Spleen (tissue), 11 donors: ENCODE measurements around the gene MED8. TPM values are rescaled to one million over a fixed set of nuclear protein-coding genes. Genes with fewer than 3 reads are reported as not detected.

Experiments
- DNase-seq: peaks from one replicate; pipeline ENCODE4 v3.0.0-alpha.2; 2020
- H3K27ac ChIP-seq, 8 donors: fragments of 200-600 bp; sonication (generic) in 7 of 8; 1 replicate in 4 of 8; 2 replicates in 4 of 8; pipeline versions ENCODE4 v1.5.0 to v1.8.0; 2016 to 2021; ENCODE audit warnings: inconsistent platforms in 4 of 8, mild to moderate bottlenecking in 4 of 8, moderate library complexity in 1 of 8
- H3K27me3 ChIP-seq, 7 donors: fragments of 200-600 bp; sonication (generic) in 6 of 7; replicated peaks in 1 of 7; 1 replicate in 4 of 7; 2 replicates in 3 of 7; pipeline versions ENCODE4 v1.5.0 to v1.8.0; 2016 to 2021; ENCODE audit warnings: inconsistent platforms in 3 of 7, mild to moderate bottlenecking in 1 of 7
- H3K36me3 ChIP-seq, 6 donors: fragments of 200-600 bp; sonication (generic) in 5 of 6; 1 replicate in 4 of 6; 2 replicates in 2 of 6; pipeline versions ENCODE4 v1.5.0 to v1.8.0; 2016 to 2021; ENCODE audit warnings: inconsistent platforms in 2 of 6
- H3K4me1 ChIP-seq, 6 donors: fragments of 200-600 bp; sonication (generic) in 5 of 6; 1 replicate in 3 of 6; 2 replicates in 3 of 6; pipeline versions ENCODE4 v1.5.0 to v1.8.0; 2016 to 2021; ENCODE audit warnings: inconsistent platforms in 3 of 6
- H3K4me3 ChIP-seq, 8 donors: fragments of 200-600 bp; sonication (generic) in 7 of 8; 1 replicate in 4 of 8; 2 replicates in 4 of 8; pipeline versions ENCODE4 v1.5.0 to v1.8.0; 2016 to 2021; ENCODE audit warnings: inconsistent platforms in 4 of 8, mild to moderate bottlenecking in 4 of 8, moderate library complexity in 2 of 8
- H3K9me3 ChIP-seq, 8 donors: fragments of 200-600 bp; sonication (generic) in 7 of 8; 1 replicate in 4 of 8; 2 replicates in 4 of 8; pipeline versions ENCODE4 v1.5.0 to v1.8.0; 2016 to 2021; ENCODE audit warnings: inconsistent platforms in 4 of 8
- CTCF ChIP-seq, 11 experiments: fragments of 200-600 bp in 7 of 11; fragments of 450-650 bp in 4 of 11; sonication (generic) in 4 of 11; IDR thresholded peaks in 8 of 11; conservative IDR thresholded peaks in 3 of 11; 1 replicate in 7 of 11; 2 replicates in 4 of 11; pipeline versions ENCODE4 v1.4.0 to v1.8.0; 2016 to 2021; ENCODE audit warnings: antibody characterized with exemption in 11 of 11, inconsistent platforms in 4 of 11, mild to moderate bottlenecking in 1 of 11
- POLR2A ChIP-seq, 3 donors: fragments of 450-650 bp; IDR thresholded peaks; one replicate each; pipeline ENCODE4 v1.5.1; 2017; ENCODE audit warnings: antibody characterized with exemption in 3 of 3, mild to moderate bottlenecking in 1 of 3
- POLR2AphosphoS5 ChIP-seq, 3 donors: sonication (generic); formaldehyde crosslinking; IDR thresholded peaks; one replicate each; pipeline ENCODE4 v1.5.1; 2017; ENCODE audit warnings: antibody characterized with exemption in 3 of 3
- WGBS, 5 donors: extraction: QIAGEN DNeasy Blood & Tissue Kit in 3 of 5; methylation state at CpG; one replicate each; pipeline versions ENCODE4 v1.1.5 to v1.1.7; 2013 to 2018; 5-methylcytosine and 5-hydroxymethylcytosine counted together
- intact Hi-C: fragments of 100-400 bp; cut with DNase I; formaldehyde crosslinking; loops from one replicate; pipeline ENCODE4 v1.15.0; 2023; ENCODE audit warnings: low total_unique reads
- polyA plus RNA-seq, 3 donors: library from polyadenylated mRNA; stranded (reverse); fragments of 200-250 nt; gene quantifications; one replicate each; pipeline ENCODE4 v1.2.1, GENCODE V29; 2013
- total RNA-seq, 7 donors: library from RNA; depleted of rRNA in 3 of 7; stranded (reverse); fragments of >200 nt in 3 of 7; fragmentation: NEBNext Ultra II Directional in 4 of 7; extraction: Animal tissue kit (Norgen Biotek cat#: 25700) in 4 of 7; gene quantifications; one replicate each; pipeline versions ENCODE4 v1.1.0 to v1.2.1, GENCODE V29; 2016 to 2021
- donor health status: healthy with polysubstance abuse.
- donor health status: DM: no; HTN: no; CAD: no; lungs with moderate emphysema.
- donor health status: DM: no; HTN: no; CAD: no.
- donor health status: Bipolar disorder and iron deficiency.
- donor health status: healthy.
- donor health status: DM: no; HTN: no; CAD: no.
- donor health status: DM: yes; HTN: yes; CAD: no.

Gene MED8
- total and polyA plus RNA-seq, 10 donors: 18.3 to 38.3 (median 28.2) TPM

- intact Hi-C loops: no loop called here
- H3K27ac ChIP-seq: no peak overlapping the region
- no peaks in the 10 kb centered on the region for H3K4me1 ChIP-seq
- no peak for DNase-seq
- H3K36me3 ChIP-seq: peaks cover 5 to 100% (median 93%) of the 10 kb centered on the region in 6 donors
- H3K9me3 ChIP-seq: no peaks in the 10 kb centered on the region
- 96 to 98% (median 97%) methylated on average over 12 of the region's 12 CpGs for WGBS, 5 donors
- TF ChIP-seq POLR2AphosphoS5 (IDR thresholded peaks at IDR 0.05) (no peak), POLR2A (IDR thresholded peaks at IDR 0.05) (no peak), CTCF (IDR thresholded peaks at IDR 0.05 in 8 of 11, conservative IDR thresholded peaks at IDR 0.05 in 3 of 11) (no peak)
- no peak overlapping the region for H3K4me3 ChIP-seq
- H3K27me3 ChIP-seq: no peaks in the 10 kb centered on the region
Observed at GRCh38 chr1:43421976-43422750, 32.6 kb upstream of the MED8 start.

GRCh38 chr1:43421396-43421795 lies 31.8 kb upstream of the MED8 start:
- no peak for DNase-seq
- H3K36me3 ChIP-seq: peaks cover 5 to 100% (median 93%) of the 10 kb centered on the region in 6 donors
- TF ChIP-seq POLR2A (IDR thresholded peaks at IDR 0.05): no peak
- no peak for TF ChIP-seq CTCF (IDR thresholded peaks at IDR 0.05 in 8 of 11, conservative IDR thresholded peaks at IDR 0.05 in 3 of 11)
- no peak for TF ChIP-seq POLR2AphosphoS5 (IDR thresholded peaks at IDR 0.05)
- no peak overlapping the region for H3K4me3 ChIP-seq
- H3K4me1 ChIP-seq: no peaks in the 10 kb centered on the region
- WGBS, 5 donors: 86 to 94% (median 91%) methylated on average over 6 of the region's 6 CpGs
- H3K27me3 ChIP-seq: no peaks in the 10 kb centered on the region
- intact Hi-C loops: no loop called here
- no peaks in the 10 kb centered on the region for H3K9me3 ChIP-seq
- H3K27ac ChIP-seq: no peak overlapping the region

GRCh38 chr1:43420874-43421273 lies 31.3 kb upstream of the MED8 start:
- intact Hi-C loops: no loop called here
- DNase-seq: no peak
- TF ChIP-seq CTCF (IDR thresholded peaks at IDR 0.05 in 8 of 11, conservative IDR thresholded peaks at IDR 0.05 in 3 of 11): no peak
- Histone ChIP-seq H3K27me3 (no peaks in the 10 kb centered on the region), H3K4me1 (no peaks in the 10 kb centered on the region), H3K36me3 (peaks cover 5 to 100% (median 92%) of the 10 kb centered on the region in 6 donors), H3K4me3 (no peak overlapping the region), H3K9me3 (no peaks in the 10 kb centered on the region), H3K27ac (no peak overlapping the region)
- WGBS, 5 donors: 95 to 99% (median 96%) methylated on average over 10 of the region's 10 CpGs

- Histone ChIP-seq H3K27me3 (no peaks in the 10 kb centered on the region), H3K27ac (no peak overlapping the region), H3K4me1 (no peaks in the 10 kb centered on the region), H3K9me3 (no peaks in the 10 kb centered on the region), H3K4me3 (no peak overlapping the region), H3K36me3 (peaks cover 5 to 100% (median 87%) of the 10 kb centered on the region in 6 donors)
- WGBS, 5 donors: 95 to 98% (median 96%) methylated on average over 13 of the region's 13 CpGs
- peak in 1 of 3 donors; percentile 15 for TF ChIP-seq POLR2AphosphoS5 (IDR thresholded peaks at IDR 0.05)
- no peak for TF ChIP-seq POLR2A (IDR thresholded peaks at IDR 0.05)
- DNase-seq: no peak
- intact Hi-C loops: no loop called here
Observed at GRCh38 chr1:43419627-43420425, 30.2 kb upstream of the MED8 start.
